Forelimb muscle (tissue), 1 donor: ENCODE measurements around the gene GLRA1. TPM values are rescaled to one million over a fixed set of nuclear protein-coding genes. Genes with fewer than 3 reads are reported as not detected.
"Not testable (repeated sequence)": the region's sequence is repeated elsewhere in the genome, so short reads cannot be mapped to it uniquely, and the experiment has no call there.

Experiments
- DNase-seq: peaks from one replicate; pipeline ENCODE4 v3.0.0-alpha.2; 2013; ENCODE audit warnings: low read depth
- polyA plus RNA-seq: library from polyadenylated mRNA; unstranded; fragments of 120-200 nt; gene quantifications from one replicate; pipeline ENCODE4 v1.2.1, GENCODE V29; 2013; ENCODE audit not compliant: insufficient read length

The GLRA1 gene
- polyA plus RNA-seq, 1 donor, result not detected

GRCh38 chr5:151885138-151885908 lies 39.3 kb downstream of the GLRA1 start:
- DNase-seq, result no peak

- no peak for DNase-seq
Measured at GRCh38 chr5:151881621-151882225, 42.9 kb downstream of the GLRA1 start.

DNA sequence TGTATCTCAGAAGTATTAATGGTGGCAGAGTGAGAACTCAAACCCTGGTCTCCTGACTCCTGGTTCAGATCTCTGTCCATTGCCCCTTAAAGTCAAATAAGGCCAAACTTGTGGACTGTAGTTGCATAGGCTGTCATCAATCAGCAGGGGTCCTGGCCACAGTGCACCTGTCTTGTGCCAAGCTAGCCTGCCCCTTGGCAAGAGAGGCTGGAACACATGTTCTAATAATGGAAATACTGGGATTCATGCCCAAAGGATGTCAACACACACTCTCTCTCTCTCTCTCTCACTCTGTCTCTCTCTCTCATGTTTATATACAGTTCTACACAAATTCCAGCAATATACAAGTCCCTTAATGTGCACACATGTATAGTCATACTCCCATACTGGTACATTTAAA lies 44.3 kb downstream of the GLRA1 start:
- DNase-seq, result peak; percentile 2

DNA sequence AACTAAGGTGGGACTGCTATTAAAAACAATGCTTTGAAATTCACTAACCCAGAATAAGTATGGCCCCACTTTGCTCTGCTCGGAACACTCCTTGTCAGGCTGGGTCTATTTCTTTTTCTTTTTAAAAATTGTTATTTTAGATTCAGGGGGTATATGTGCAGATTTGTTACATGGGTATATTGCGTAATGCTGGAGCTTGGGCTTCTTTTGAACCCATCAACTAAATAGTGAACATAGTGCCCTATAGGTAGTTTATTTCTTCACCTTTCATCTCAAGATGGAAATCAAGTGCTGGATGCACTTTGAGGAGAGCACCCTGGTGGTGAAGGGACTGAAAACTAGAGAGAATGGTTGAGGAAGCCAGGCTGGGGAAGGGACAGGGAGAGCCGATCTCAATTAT lies 51.0 kb downstream of the GLRA1 start:
- no peak for DNase-seq

DNA sequence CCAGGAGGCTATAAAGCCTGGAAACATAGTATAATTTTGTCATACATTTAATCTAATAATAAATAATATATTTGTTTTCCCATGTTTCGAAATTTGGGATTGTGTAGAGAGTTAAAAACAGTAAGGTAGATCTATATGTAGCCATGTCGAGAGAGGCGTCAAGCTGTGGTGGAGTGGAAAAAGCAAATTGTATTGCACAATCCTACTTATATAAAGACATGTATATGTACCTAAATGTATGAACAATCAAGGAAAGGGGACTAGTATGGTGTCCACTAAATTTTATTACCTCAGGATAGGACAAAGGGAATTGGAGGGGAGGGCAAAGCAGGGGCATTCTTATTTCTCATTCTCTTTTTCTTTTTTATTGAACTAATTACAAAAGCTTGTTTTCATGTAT lies 52.0 kb downstream of the GLRA1 start:
- DNase-seq, result no peak

- DNase-seq, result no peak
Measured at GRCh38 chr5:151870820-151871219, 53.8 kb downstream of the GLRA1 start.

GRCh38 chr5:151870271-151870670 lies 54.4 kb downstream of the GLRA1 start:
- no peak for DNase-seq

DNA sequence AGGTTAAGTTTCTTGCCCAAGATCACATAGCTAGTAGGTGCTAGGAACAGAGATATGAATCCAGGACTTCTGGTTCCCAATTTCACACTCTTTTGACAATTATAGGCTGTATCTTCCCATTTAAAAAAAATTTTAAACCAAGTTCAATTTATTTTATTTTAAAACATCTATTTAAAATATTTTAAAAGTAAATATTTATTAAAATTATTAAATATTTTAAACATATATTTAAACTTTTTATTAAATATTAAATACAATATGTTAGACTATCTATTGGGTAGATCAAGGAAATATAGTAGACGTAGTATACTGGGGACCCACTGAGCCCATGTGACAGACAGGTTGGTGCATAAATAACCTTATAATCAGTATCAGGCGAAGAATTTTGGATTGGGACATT lies 54.8 kb downstream of the GLRA1 start:
- no peak for DNase-seq

DNA sequence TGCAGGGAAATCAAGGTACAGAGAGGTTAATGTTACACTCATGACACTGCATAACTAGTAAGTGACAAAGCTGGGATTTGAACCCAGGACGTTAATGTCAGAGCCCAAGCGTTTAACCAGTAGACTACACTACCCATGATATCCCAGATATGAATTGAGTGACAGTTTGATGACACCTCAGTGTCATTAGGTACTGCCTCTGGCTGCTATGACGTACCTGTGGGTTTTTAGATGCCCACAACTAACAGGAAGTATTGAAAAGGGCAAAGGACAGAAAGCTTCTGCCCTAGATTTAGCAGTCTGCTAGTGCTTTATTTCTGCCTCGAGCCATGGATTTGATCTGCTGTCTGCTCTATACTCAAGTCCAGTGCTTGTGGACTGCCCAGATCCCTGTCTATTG lies 56.2 kb downstream of the GLRA1 start:
- no peak for DNase-seq

GRCh38 chr5:151864061-151864748 lies 60.4 kb downstream of the GLRA1 start:
- no peak for DNase-seq

GRCh38 chr5:151863566-151863965 lies 61.1 kb downstream of the GLRA1 start:
- no peak for DNase-seq

- DNase-seq, result no peak
Measured at GRCh38 chr5:151862811-151863472, 61.7 kb downstream of the GLRA1 start.

DNA sequence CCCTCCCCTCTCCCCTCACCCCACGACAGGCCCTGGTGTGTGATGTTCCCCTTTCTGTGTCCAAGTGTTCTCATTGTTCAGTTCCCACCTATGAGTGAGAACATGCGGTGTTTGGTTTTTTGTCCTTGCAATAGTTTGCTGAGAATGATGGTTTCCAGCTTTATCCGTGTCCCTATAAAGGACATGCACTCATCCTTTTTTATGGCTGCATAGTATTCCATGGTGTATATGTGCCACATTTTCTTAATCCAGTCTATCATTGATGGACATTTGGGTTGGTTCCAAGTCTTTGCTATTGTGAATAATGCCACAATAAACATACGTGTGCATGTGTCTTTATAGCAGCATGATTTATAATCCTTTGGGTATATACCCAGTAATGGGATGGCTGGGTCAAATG lies 63.8 kb downstream of the GLRA1 start:
- DNase-seq, result not testable (repeated sequence)

DNA sequence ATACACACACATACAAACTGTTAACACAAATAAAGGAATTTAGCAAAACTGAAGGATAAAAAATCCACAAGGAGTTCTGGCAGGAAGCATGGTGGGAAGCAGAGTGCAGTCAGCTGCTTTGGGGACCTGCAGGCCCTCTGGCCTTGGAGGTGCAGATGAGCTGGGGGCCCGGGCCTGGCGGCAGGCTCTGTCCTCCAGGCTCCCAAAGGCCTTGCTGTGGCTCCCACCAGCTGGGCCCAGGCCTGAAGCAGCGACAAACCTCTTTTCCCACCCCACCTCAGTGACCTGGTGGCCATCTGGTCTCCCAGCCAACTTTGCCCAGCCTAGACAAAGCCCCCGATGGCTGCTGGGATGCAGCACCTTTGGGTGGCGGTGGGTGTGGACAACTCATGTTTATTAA lies 67.8 kb downstream of the GLRA1 start:
- DNase-seq, result no peak

GRCh38 chr5:151855701-151856100 lies 69.0 kb downstream of the GLRA1 start:
- DNase-seq, result no peak

DNA sequence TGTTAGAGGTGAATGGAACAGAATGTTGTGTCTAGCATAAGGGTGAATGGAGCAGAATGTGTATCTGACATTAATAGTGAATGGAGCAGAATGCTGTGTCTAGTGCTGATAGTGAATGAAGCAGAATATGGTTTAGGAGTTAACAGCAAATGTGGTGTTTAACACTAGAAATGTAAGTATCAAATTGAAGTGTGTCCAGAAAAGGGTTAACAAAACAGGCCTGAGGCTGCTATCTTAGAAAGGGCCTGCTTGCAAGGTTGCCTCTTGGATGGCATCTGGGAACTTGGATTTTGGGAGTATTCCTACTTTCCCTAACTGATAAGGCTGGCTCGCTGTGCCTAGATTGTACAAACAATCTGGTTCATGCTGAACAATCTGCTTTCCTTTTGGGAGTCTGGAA lies 76.8 kb downstream of the GLRA1 start:
- DNase-seq, result no peak

DNA sequence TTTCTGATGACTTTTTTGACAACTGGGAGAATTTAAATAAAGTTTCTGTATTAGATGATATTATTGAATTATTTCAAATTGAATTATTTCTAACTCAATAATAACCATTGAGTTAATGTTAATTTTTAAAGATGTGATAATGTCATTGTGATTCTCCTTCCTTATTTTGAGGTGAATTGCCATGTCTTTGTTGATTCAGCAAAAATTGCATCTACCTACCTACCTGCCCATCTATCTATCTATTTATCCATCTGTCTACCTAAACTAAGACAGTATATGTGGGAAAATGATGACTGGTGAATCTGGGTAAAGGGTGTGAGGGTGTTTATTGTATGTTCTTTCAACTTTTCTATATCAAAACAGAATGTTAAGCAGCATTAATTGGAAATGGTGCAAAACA lies 77.9 kb downstream of the GLRA1 start:
- DNase-seq, result no peak

DNA sequence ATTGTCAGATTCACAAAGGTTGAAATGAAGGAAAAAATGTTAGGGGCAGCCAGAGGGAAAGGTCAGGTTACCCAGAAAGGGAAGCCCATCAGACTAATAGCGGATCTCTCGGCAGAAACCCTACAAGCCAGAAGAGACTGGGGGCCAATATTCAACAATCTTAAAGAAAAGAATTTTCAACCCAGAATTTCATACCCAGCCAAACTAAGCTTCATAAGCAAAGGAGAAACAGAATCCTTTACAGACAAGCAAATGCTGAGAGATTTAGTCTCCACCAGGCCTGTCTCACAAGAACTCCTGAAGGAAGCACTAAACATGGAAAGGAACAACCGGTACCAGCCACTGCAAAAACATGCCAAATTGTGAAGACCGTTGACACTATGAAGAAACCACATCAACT lies 91.8 kb downstream of the GLRA1 start:
- not testable (repeated sequence) for DNase-seq

GRCh38 chr5:151829370-151829769 lies 95.3 kb downstream of the GLRA1 start:
- DNase-seq, result no peak

GRCh38 chr5:151825445-151825844 lies 99.2 kb downstream of the GLRA1 start:
- DNase-seq, result peak; percentile 56

DNA sequence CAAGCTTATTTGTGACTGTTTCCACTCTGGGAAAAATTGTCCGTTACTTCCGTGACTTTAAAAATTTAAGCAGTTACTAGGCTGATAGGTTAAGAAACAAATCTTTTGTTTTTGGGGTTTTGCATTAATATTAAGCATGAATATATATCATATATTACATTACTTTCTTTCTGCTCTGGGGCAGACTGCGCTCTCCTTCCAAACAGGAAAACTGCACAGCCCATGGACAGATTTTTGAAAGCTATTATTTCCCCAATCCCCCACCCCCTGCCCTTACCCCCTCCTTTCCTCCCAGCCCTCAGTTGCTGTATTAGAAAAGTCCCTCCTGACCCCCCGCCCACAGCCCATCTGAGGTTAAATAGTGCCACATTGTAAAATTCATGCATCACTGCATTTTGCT lies 102.5 kb downstream of the GLRA1 start:
- DNase-seq, result no peak

DNA sequence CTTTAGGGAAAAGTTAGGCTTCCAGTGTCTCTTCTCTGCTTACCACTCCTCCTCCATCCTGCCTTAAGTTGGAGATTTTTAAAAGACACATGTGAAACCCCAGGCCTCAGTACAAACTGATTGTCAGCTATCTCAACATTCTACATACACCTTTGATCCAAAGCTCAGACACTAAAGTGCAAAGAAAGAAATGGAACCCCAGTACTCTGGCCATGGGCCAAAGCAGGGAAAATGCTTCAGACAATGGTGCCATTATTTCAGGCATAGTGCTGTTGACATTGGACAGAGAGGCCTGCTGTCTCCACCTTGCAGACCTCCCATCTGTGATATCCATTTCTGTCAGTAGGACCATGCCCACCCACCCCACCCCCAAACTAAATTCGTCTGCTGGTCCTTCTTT lies 103.7 kb downstream of the GLRA1 start:
- no peak for DNase-seq
